ENCODE results near the gene RPS3. TPM values are rescaled to one million over a fixed set of nuclear protein-coding genes. Genes with fewer than 3 reads are reported as not detected.

The RPS3 gene
- total RNA-seq, 1 experiment from 2014 or later: 3,765 TPM

DNA sequence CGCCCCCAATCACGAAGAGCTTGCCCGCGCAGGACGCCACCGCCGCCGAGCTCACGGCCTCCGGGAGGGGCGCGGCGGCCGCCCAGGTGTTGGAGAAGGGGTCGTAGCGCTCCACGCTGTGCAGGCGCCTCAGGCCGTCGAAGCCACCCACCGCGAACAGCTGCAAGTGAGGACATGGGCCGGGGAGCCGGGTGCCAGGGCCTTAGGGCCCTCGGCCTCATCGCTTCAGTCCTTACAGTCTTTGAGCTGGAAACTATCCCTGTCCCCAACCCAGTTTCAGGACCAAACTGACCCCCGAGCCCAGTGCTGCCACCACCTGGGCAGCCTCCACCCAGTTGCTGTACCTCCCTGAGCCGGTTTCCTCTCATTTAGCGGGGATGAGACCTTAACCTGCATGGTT is 26.1 kb downstream of the RPS3 start:
- H4K20me1 ChIP-seq (ENCODE audit: control insufficient read depth, insufficient read depth, insufficient read length): no peaks in the 10 kb centered on the region
- no peak overlapping the region for H4K8ac ChIP-seq (replicated peaks; ENCODE audit: insufficient read length, low read depth, low read length)
- H2BK15ac ChIP-seq (ENCODE audit: low read depth, low read length): no peak overlapping the region
- Mint-ChIP-seq H3K27ac (no peak overlapping the region), H3K36me3 (ENCODE audit: insufficient read depth in 1 of 3, low read depth in 3 of 3) (peaks cover 21 to 26% (median 21%) of the 10 kb centered on the region in 3 experiments), H3K4me1 (peaks cover 10 to 16% of the 10 kb centered on the region in 2 experiments), H3K27me3 (ENCODE audit: low read depth) (peaks cover 25% of the 10 kb centered on the region), H3K9me3 (peaks cover 14 to 18% of the 10 kb centered on the region in 2 experiments), H3K4me3 (no peak overlapping the region)
- no peak overlapping the region for H2BK5ac ChIP-seq (ENCODE audit: insufficient read length, low read length)
- peak; percentile 89 for DNase-seq
- no peak overlapping the region for H3K9ac ChIP-seq (ENCODE audit: extremely low read depth, insufficient read length, low read length)
- peaks cover 16% of the 10 kb centered on the region for H3K27me3 ChIP-seq (ENCODE audit: insufficient read depth, low read length)
- H3K23me2 ChIP-seq (ENCODE audit: insufficient read length, low read depth, low read length, poor library complexity, severe bottlenecking): peaks cover 3% of the 10 kb centered on the region
- no peak overlapping the region for H3K23ac ChIP-seq (ENCODE audit: insufficient read length, low read depth, low read length)
- H3K14ac ChIP-seq (ENCODE audit: insufficient read depth, low read length): no peak overlapping the region
- H3K56ac ChIP-seq (ENCODE audit: insufficient read length, low read depth, low read length): no peak overlapping the region
- H3K4me1 ChIP-seq (ENCODE audit: insufficient read depth, low read length): no peaks in the 10 kb centered on the region
- no peaks in the 10 kb centered on the region for H3K79me2 ChIP-seq (ENCODE audit: insufficient read depth, low read length)
- H3T11ph ChIP-seq (ENCODE audit: low read length): no peak overlapping the region
- no peaks in the 10 kb centered on the region for H3K79me1 ChIP-seq (ENCODE audit: insufficient read depth, low read depth, low read length, poor library complexity, severe bottlenecking)
- no peak overlapping the region for H4K5ac ChIP-seq (ENCODE audit: insufficient read length, low read depth, low read length)
- no CpG with 5 or more reads among the region's 29 CpGs for WGBS (ENCODE audit: extremely low coverage, insufficient read length, low lambda C conversion rate)
- no peak overlapping the region for H2BK12ac ChIP-seq (ENCODE audit: insufficient read length, low read depth, low read length)
- H3K27ac ChIP-seq (ENCODE audit: insufficient read length, low read depth, low read length): no peak overlapping the region
- no peak overlapping the region for H3K18ac ChIP-seq (ENCODE audit: insufficient read length, low read depth, low read length)
- no peak overlapping the region for H4K91ac ChIP-seq (ENCODE audit: insufficient read length, low read depth, low read length)
- TF ChIP-seq CTCF (conservative IDR thresholded peaks at IDR 0.05): peak; percentile 72
- H3K4me2 ChIP-seq (ENCODE audit: insufficient read depth, insufficient read length, low read length): no peak overlapping the region
- no peak overlapping the region for H2BK120ac ChIP-seq (ENCODE audit: low read depth, low read length, poor library complexity, severe bottlenecking)
- H2AK5ac ChIP-seq (ENCODE audit: insufficient read length, low read length): no peak overlapping the region
- H3K4ac ChIP-seq (ENCODE audit: low read depth, low read length): no peak overlapping the region
- no peak overlapping the region for H2BK20ac ChIP-seq (ENCODE audit: low read depth, low read length, poor library complexity, severe bottlenecking)
- H3K9me3 ChIP-seq (ENCODE audit: control insufficient read depth, low read depth, low read length): peaks cover 10% of the 10 kb centered on the region
- H2AFZ ChIP-seq (ENCODE audit: low read length): no peak overlapping the region
